ENCODE measurements around the gene FTH1.
A peak's percentile ranks its signal among the peaks of the same experiment; 100 is the strongest.

- TF ChIP-seq POLR2A (IDR thresholded peaks at IDR 0.05; ENCODE audit: low read length) = peak; percentile 31
- TF ChIP-seq GATA1 (IDR thresholded peaks at IDR 0.05; ENCODE audit: low read depth, low read length) = no peak
Observed at GRCh38 chr11:61969838-61970662, 2.6 kb upstream of the FTH1 start.
